CD14-positive monocyte (primary cell): ENCODE data around the gene TP73. TPM values are rescaled to one million over a fixed set of nuclear protein-coding genes. Genes with fewer than 3 reads are reported as not detected.
A peak's percentile ranks its signal among the peaks of the same experiment; 100 is the strongest.

Experiments used
- DNase-seq, 3 donors: peaks; one replicate each; pipeline ENCODE4 v3.0.0-alpha.2; 2011 to 2022
- H2AFZ ChIP-seq: 2 replicates; pipeline ENCODE4 v1.6.0; 2012; ENCODE audit warnings: mild to moderate bottlenecking, low read depth, low read length, inconsistent platforms; ENCODE audit not compliant: insufficient read depth, poor library complexity, severe bottlenecking
- H3K27ac ChIP-seq, 2 donors: 1 replicate in 1 of 2; 2 replicates in 1 of 2; pipeline ENCODE4 v1.5.1; 2012 to 2013; ENCODE audit warnings: low read length in 2 of 2, control low read depth in 1 of 2, inconsistent platforms in 1 of 2, low read depth in 1 of 2, mild to moderate bottlenecking in 1 of 2
- H3K27me3 ChIP-seq, 2 donors: one replicate each; pipeline versions ENCODE4 v1.6.0 to v1.6.1; 2011 to 2013; ENCODE audit warnings: low read length in 2 of 2; ENCODE audit not compliant: control insufficient read depth in 2 of 2, insufficient read depth in 2 of 2
- H3K36me3 ChIP-seq, 2 donors: replicated peaks in 1 of 2; 1 replicate in 1 of 2; 2 replicates in 1 of 2; pipeline versions ENCODE4 v1.5.1 to v1.6.1; 2012 to 2013; ENCODE audit warnings: low read length in 2 of 2, control low read depth in 1 of 2, inconsistent platforms in 1 of 2, mild to moderate bottlenecking in 1 of 2; ENCODE audit not compliant: insufficient read depth in 2 of 2, control insufficient read depth in 1 of 2
- H3K4me1 ChIP-seq, 2 donors: 1 replicate in 1 of 2; 2 replicates in 1 of 2; pipeline versions ENCODE4 v1.5.1 to v1.6.1; 2012 to 2013; ENCODE audit warnings: low read length in 2 of 2, control low read depth in 1 of 2, inconsistent platforms in 1 of 2, mild to moderate bottlenecking in 1 of 2, moderate library complexity in 1 of 2; ENCODE audit not compliant: insufficient read depth in 2 of 2, control insufficient read depth in 1 of 2
- H3K4me2 ChIP-seq: replicated peaks from 2 replicates; pipeline ENCODE3; 2012; ENCODE audit warnings: low read length, moderate library complexity, mild to moderate bottlenecking; ENCODE audit not compliant: poor library complexity, severe bottlenecking; ENCODE audit errors: extremely low read depth
- H3K4me3 ChIP-seq, 3 experiments: fragments of 200-600 bp in 1 of 3; sonication (generic) in 1 of 3; replicated peaks in 1 of 3; 1 replicate in 2 of 3; 2 replicates in 1 of 3; pipeline ENCODE4 v1.5.1; 2011 to 2013; ENCODE audit warnings: low read length in 3 of 3, mild to moderate bottlenecking in 3 of 3, control low read depth in 2 of 3, low read depth in 2 of 3, inconsistent platforms in 1 of 3, moderate library complexity in 1 of 3
- H3K79me2 ChIP-seq: 2 replicates; pipeline ENCODE4 v1.6.0; 2012; ENCODE audit warnings: mild to moderate bottlenecking, control low read depth, inconsistent platforms, low read length, moderate library complexity; ENCODE audit not compliant: insufficient read depth
- H3K9ac ChIP-seq: 2 replicates; pipeline ENCODE4 v1.6.0; 2017; ENCODE audit warnings: low read length, mild to moderate bottlenecking; ENCODE audit not compliant: insufficient read depth, poor library complexity, severe bottlenecking
- H3K9me3 ChIP-seq, 2 donors: replicated peaks in 1 of 2; 1 replicate in 1 of 2; 2 replicates in 1 of 2; pipeline versions ENCODE4 v1.5.1 to v1.6.1; 2012 to 2013; ENCODE audit warnings: low read length in 2 of 2, control low read depth in 1 of 2; ENCODE audit not compliant: control insufficient read depth in 1 of 2, insufficient read depth in 1 of 2
- H4K20me1 ChIP-seq: 2 replicates; pipeline ENCODE4 v1.6.0; 2012; ENCODE audit warnings: mild to moderate bottlenecking, low read length, control low read depth, moderate library complexity; ENCODE audit not compliant: insufficient read depth
- H3K27ac Mint-ChIP-seq, 7 donors: one replicate each; pipeline ENCODE4 v1.8.0; 2020; ENCODE audit warnings: mild to moderate bottlenecking in 7 of 7, mixed read lengths in 7 of 7, moderate library complexity in 6 of 7, inconsistent platforms in 2 of 7
- H3K27me3 Mint-ChIP-seq, 3 donors: one replicate each; pipeline ENCODE4 v1.8.0; 2021 to 2022; ENCODE audit warnings: low read depth in 3 of 3, mild to moderate bottlenecking in 3 of 3, mixed read lengths in 3 of 3, moderate library complexity in 3 of 3, inconsistent platforms in 1 of 3
- H3K36me3 Mint-ChIP-seq, 2 donors: one replicate each; pipeline ENCODE4 v1.8.0; 2020; ENCODE audit warnings: mixed read lengths in 2 of 2, inconsistent platforms in 1 of 2, mild to moderate bottlenecking in 1 of 2
- H3K4me1 Mint-ChIP-seq: one replicate; pipeline ENCODE4 v1.8.0; 2020; ENCODE audit warnings: mild to moderate bottlenecking, mixed read lengths
- H3K4me3 Mint-ChIP-seq, 2 donors: one replicate each; pipeline ENCODE4 v1.8.0; 2020; ENCODE audit warnings: mild to moderate bottlenecking in 2 of 2, mixed read lengths in 2 of 2, moderate library complexity in 1 of 2
- H3K9me3 Mint-ChIP-seq, 7 donors: one replicate each; pipeline ENCODE4 v1.8.0; 2020 to 2022; ENCODE audit warnings: mixed read lengths in 7 of 7, mild to moderate bottlenecking in 6 of 7, moderate library complexity in 6 of 7, inconsistent platforms in 2 of 7
- CTCF ChIP-seq: fragments of 200-600 bp; IDR thresholded peaks from one replicate; pipeline ENCODE4 v1.8.0; 2022; ENCODE audit warnings: antibody characterized with exemption, mild to moderate bottlenecking
- WGBS: methylation state at CpG from one replicate; pipeline ENCODE4 v1.1.5; 2013; ENCODE audit warnings: missing lambda C conversion rate; ENCODE audit not compliant: insufficient coverage; 5-methylcytosine and 5-hydroxymethylcytosine counted together
- intact Hi-C, 2 donors: fragments of 100-400 bp; cut with micrococcal nuclease; formaldehyde crosslinking; loops; one replicate each; pipeline versions ENCODE4 v1.15.0 to v1.15.1; 2023
- polyA plus RNA-seq, 3 donors: library from polyadenylated mRNA; depleted of rRNA in 1 of 3; unstranded in 2 of 3; stranded (reverse) in 1 of 3; fragments of 300-500 nt in 2 of 3; fragments of >200 nt in 1 of 3; fragmentation: Illumina TruSeq in 2 of 3; gene quantifications; 1 replicate in 2 of 3; 2 replicates in 1 of 3; pipeline ENCODE4 v1.2.3, GENCODE V29; 2012 to 2021

TP73 gene
- polyA plus RNA-seq, 3 donors = 0.21 to 0.42 TPM; not detected in 1

- H3K4me2 ChIP-seq = no peak overlapping the region
- intact Hi-C loops = loop anchor here in 1 of 2 donors (10.0 kb wide), 1 partner anchor 238 kb away; no protein-coding TSS in a partner anchor
Measured at GRCh38 chr1:3656450-3657095, 4.3 kb downstream of the TP73 start.

DNA sequence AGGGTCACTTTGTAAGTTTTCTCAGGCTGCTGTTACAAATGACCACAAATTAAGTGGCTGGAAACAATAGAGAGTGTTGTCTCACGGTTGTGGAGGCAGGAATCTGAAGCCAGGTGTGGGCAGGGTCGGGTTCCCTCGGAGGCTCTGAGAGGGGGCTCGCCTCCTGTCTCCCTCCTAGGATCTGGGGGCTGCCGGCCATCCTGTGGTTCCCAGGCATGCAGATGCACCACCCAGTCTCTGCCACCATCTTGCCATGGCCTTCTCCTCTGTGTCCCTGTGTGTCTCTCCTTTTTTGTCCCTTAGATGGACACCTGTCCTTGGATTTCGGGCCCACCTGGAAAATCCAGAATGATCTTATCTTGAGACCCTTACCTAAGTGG lies 4.8 kb downstream of the TP73 start:
- TF ChIP-seq CTCF = no peak
- Histone ChIP-seq H4K20me1 (no peaks in the 10 kb centered on the region), H3K4me3 (no peak overlapping the region), H3K9ac (no peak overlapping the region), H3K27me3 (peaks cover 19 to 52% of the 10 kb centered on the region in 2 donors), H3K9me3 (peaks cover 0 to 5% of the 10 kb centered on the region in 2 donors), H3K36me3 (no peaks in the 10 kb centered on the region), H3K4me2 (no peak overlapping the region), H3K4me1 (peaks cover 5 to 12% of the 10 kb centered on the region in 2 donors), H2AFZ (no peak overlapping the region), H3K27ac (no peak overlapping the region), H3K79me2 (no peaks in the 10 kb centered on the region)
- Mint-ChIP-seq H3K4me3 (peak overlapping the region in 1 of 2 donors; percentile 18), H3K36me3 (no peaks in the 10 kb centered on the region), H3K4me1 (peaks cover 4% of the 10 kb centered on the region), H3K27ac (no peak overlapping the region), H3K9me3 (peaks cover 0 to 3% (median 0%) of the 10 kb centered on the region in 7 donors), H3K27me3 (peaks cover 44 to 69% (median 52%) of the 10 kb centered on the region in 3 donors)
- no peak for DNase-seq
- intact Hi-C loops = loop anchor here in 1 of 2 donors (10.0 kb wide), 1 partner anchor 238 kb away; no protein-coding TSS in a partner anchor
- 82% methylated on average over 4 of the region's 6 CpGs for WGBS

More at GRCh38 chr1:3656450-3657095, 4.3 kb downstream of the TP73 start:
- Histone ChIP-seq H3K4me1 (peaks cover 8 to 17% of the 10 kb centered on the region in 2 donors), H3K4me3 (no peak overlapping the region), H4K20me1 (no peaks in the 10 kb centered on the region), H3K27ac (no peak overlapping the region), H3K79me2 (no peaks in the 10 kb centered on the region), H3K9ac (no peak overlapping the region), H3K9me3 (peaks cover 0 to 5% of the 10 kb centered on the region in 2 donors), H2AFZ (no peak overlapping the region), H3K36me3 (no peaks in the 10 kb centered on the region), H3K27me3 (peaks cover 22 to 57% of the 10 kb centered on the region in 2 donors)
- Mint-ChIP-seq H3K36me3 (no peaks in the 10 kb centered on the region), H3K4me3 (peak overlapping the region in 1 of 2 donors; percentile 32), H3K9me3 (peaks cover 0 to 4% (median 0%) of the 10 kb centered on the region in 7 donors), H3K27ac (no peak overlapping the region), H3K4me1 (peaks cover 4% of the 10 kb centered on the region), H3K27me3 (peaks cover 44 to 71% (median 52%) of the 10 kb centered on the region in 3 donors)
- no peak for TF ChIP-seq CTCF
- no peak for DNase-seq
- 87% methylated on average over 12 of the region's 13 CpGs for WGBS
